Heart right ventricle (tissue), 16 donors: ENCODE data around the gene SLC6A7. TPM values are rescaled to one million over a fixed set of nuclear protein-coding genes. Genes with fewer than 3 reads are reported as not detected.

ENCODE experiments used
- ATAC-seq, 8 donors: fragments of 200-7000 bp; cut with Tn5 transposase; one replicate each; pipeline ENCODE4 v1.9.1; 2020; ENCODE audit warnings: mild to moderate bottlenecking in 8 of 8, moderate library complexity in 8 of 8, moderate number of reproducible peaks in 1 of 8
- DNase-seq, 2 donors: peaks; one replicate each; pipeline ENCODE4 v3.0.0-alpha.2; 2020
- H3K27ac ChIP-seq, 10 donors: fragments of 200-600 bp; sonication (generic) in 2 of 10; one replicate each; pipeline versions ENCODE4 v1.5.0 to v1.8.0; 2020 to 2022; ENCODE audit warnings: mild to moderate bottlenecking in 3 of 10
- H3K27me3 ChIP-seq, 7 donors: fragments of 200-600 bp; one replicate each; pipeline ENCODE4 v1.8.0; 2021 to 2022; ENCODE audit warnings: mild to moderate bottlenecking in 2 of 7
- H3K36me3 ChIP-seq, 9 donors: fragments of 200-600 bp; sonication (generic) in 1 of 9; one replicate each; pipeline versions ENCODE4 v1.5.0 to v1.8.0; 2020 to 2022; ENCODE audit warnings: mild to moderate bottlenecking in 2 of 9
- H3K4me1 ChIP-seq, 9 donors: fragments of 200-600 bp; sonication (generic) in 1 of 9; one replicate each; pipeline versions ENCODE4 v1.5.0 to v1.8.0; 2020 to 2022; ENCODE audit warnings: mild to moderate bottlenecking in 4 of 9
- H3K4me3 ChIP-seq, 10 donors: fragments of 200-600 bp; sonication (generic) in 2 of 10; one replicate each; pipeline versions ENCODE4 v1.5.0 to v1.8.0; 2020 to 2022; ENCODE audit warnings: mild to moderate bottlenecking in 7 of 10, moderate library complexity in 2 of 10
- H3K9me3 ChIP-seq, 11 donors: fragments of 200-600 bp in 10 of 11; sonication (generic) in 2 of 11; one replicate each; pipeline versions ENCODE4 v1.5.0 to v1.8.0; 2013 to 2022; ENCODE audit warnings: mild to moderate bottlenecking in 2 of 11, control low read depth in 1 of 11, moderate library complexity in 1 of 11
- CTCF ChIP-seq, 9 donors: fragments of 200-600 bp; sonication (generic) in 2 of 9; IDR thresholded peaks; one replicate each; pipeline versions ENCODE4 v1.5.0 to v1.8.0; 2021 to 2022; ENCODE audit warnings: antibody characterized with exemption in 9 of 9, mild to moderate bottlenecking in 5 of 9, moderate library complexity in 1 of 9
- WGBS, 2 donors: extraction: QIAGEN DNeasy Blood & Tissue Kit; methylation state at CpG; one replicate each; pipeline ENCODE4 v1.1.7; 2013; ENCODE audit warnings: inconsistent platforms in 1 of 2; 5-methylcytosine and 5-hydroxymethylcytosine counted together
- intact Hi-C, 10 donors: fragments of 100-400 bp; cut with DNase I; formaldehyde crosslinking; loops; one replicate each; pipeline versions ENCODE4 v1.11.1 to v1.14.2; 2022
- polyA plus RNA-seq, 2 donors: library from polyadenylated mRNA; stranded (reverse); fragments of 200-250 nt; gene quantifications; one replicate each; pipeline ENCODE4 v1.2.3, GENCODE V29; 2013
- total RNA-seq, 10 donors: library from RNA; stranded (reverse); fragmentation: NEBNext Ultra II Directional in 3 of 10; extraction: Animal tissue kit (Norgen Biotek cat#: 25700) in 3 of 10; gene quantifications; one replicate each; pipeline versions ENCODE4 v1.2.1 to v1.2.4, GENCODE V29; 2021 to 2023
- donor health status: Arrhythmogenic right ventricular cardiomyopathy.
- donor health status: ischemic (EF 13 %, LVEDD 7.1; RV severe dilation, severe dysfunction).
- donor health status: healthy with polysubstance abuse.
- donor health status: DM: no; HTN: yes; CAD: no.
- donor health status: DM: no; HTN: no; CAD: no.
- donor health status: ischemic (EF 25% LVEDD 6.9; RV normal size, moderate dysfunction).
- donor health status: ischemic (EF 25% LVEDD 5.7; RV mildly dilated, moderate dysfunction).
- donor health status: healthy.
- donor health status: DM: yes; HTN: yes; CAD: no.
- donor health status: Ischemic cardiomyopathy.
- donor health status: ischemic (EF 35%, LVEDD 5.7; RV mildly dilated, moderate dysfunction).
- donor health status: nonischemic (EF 11% LVEDD 7.7; RV severe dilation, severe dysfunction).
- donor health status: DM: yes; HTN: yes; CAD: no.
- donor health status: PGD.
- donor health status: ischemic (EF 29% LVEDD 5.4; RV normal size, mild dysfunction).
- donor health status: nonischemic (EF 23%, LVEDD 6.1; RV moderate dilation, normal function).

The SLC6A7 gene
- total and polyA plus RNA-seq, 12 donors: not detected

DNA sequence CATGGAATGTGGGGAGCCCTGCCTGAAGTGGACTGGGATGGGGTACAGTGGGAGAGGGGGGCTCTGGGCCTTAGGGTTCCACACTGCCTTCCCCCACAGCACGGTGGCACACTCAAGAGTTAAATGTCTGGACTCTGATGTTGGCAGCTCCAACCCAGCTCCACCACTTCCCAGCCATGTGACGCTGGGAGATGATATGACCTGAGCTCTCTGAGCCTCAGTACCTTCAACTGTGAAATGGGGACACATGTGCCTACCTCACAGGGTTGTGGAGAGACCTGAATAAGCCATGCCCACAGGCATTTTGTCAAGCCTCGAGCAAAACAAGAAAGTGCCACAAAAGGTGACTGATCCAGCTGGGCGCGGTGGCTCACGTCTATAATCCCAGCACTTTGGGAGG lies 30.8 kb upstream of the SLC6A7 start:
- TF ChIP-seq CTCF (IDR thresholded peaks at IDR 0.05): no peak
- ATAC-seq (no peak), DNase-seq (no peak)
- WGBS, 2 donors: 77 to 83% methylated on average over 6 of the region's 6 CpGs
- intact Hi-C loops: no loop called here
- Histone ChIP-seq H3K4me3 (peak overlapping the region in 2 of 10 donors; percentile 14 to 32), H3K27ac (peak overlapping the region; percentile 41 to 92 (median 85)), H3K27me3 (peaks cover 0 to 12% (median 0%) of the 10 kb centered on the region in 7 donors), H3K4me1 (peaks cover 9 to 86% (median 63%) of the 10 kb centered on the region in 9 donors), H3K36me3 (no peaks in the 10 kb centered on the region), H3K9me3 (no peaks in the 10 kb centered on the region)

- DNase-seq (peak; percentile 73 to 74), ATAC-seq (peak; percentile 14 to 45 (median 34))
- 33 to 45% methylated on average over 9 of the region's 9 CpGs for WGBS, 2 donors
- H3K4me3 ChIP-seq: no peak overlapping the region
- peak overlapping the region; percentile 41 to 92 (median 85) for H3K27ac ChIP-seq
- no peaks in the 10 kb centered on the region for H3K36me3 ChIP-seq
- peaks cover 0 to 12% (median 0%) of the 10 kb centered on the region in 7 donors for H3K27me3 ChIP-seq
- intact Hi-C loops: loop anchor here in 5 of 10 donors (2.0 to 10.0 kb wide), 5 partner anchors 21 to 275 kb away; no protein-coding TSS in a partner anchor
- peaks cover 16 to 94% (median 70%) of the 10 kb centered on the region in 9 donors for H3K4me1 ChIP-seq
- no peaks in the 10 kb centered on the region for H3K9me3 ChIP-seq
- TF ChIP-seq CTCF (IDR thresholded peaks at IDR 0.05): no peak
These were observed 30.1 kb upstream of the SLC6A7 start for GRCh38 chr5:150159741-150160179.

GRCh38 chr5:150160448-150161081 lies 29.3 kb upstream of the SLC6A7 start:
- intact Hi-C loops: loop anchor here in 9 of 10 donors (1.0 to 10.0 kb wide), 7 partner anchors 20 to 276 kb away; no protein-coding TSS in a partner anchor
- ATAC-seq (no peak), DNase-seq (no peak)
- Histone ChIP-seq H3K36me3 (no peaks in the 10 kb centered on the region), H3K9me3 (no peaks in the 10 kb centered on the region), H3K27ac (peak overlapping the region; percentile 41 to 92 (median 85)), H3K4me3 (no peak overlapping the region), H3K4me1 (peaks cover 16 to 98% (median 77%) of the 10 kb centered on the region in 9 donors), H3K27me3 (peaks cover 0 to 11% (median 0%) of the 10 kb centered on the region in 7 donors)
- no peak for TF ChIP-seq CTCF (IDR thresholded peaks at IDR 0.05)
- 67 to 70% methylated on average over 5 of the region's 5 CpGs for WGBS, 2 donors

- H3K9me3 ChIP-seq: no peaks in the 10 kb centered on the region
- H3K27me3 ChIP-seq: peaks cover 0 to 12% (median 4%) of the 10 kb centered on the region in 7 donors
- no peaks in the 10 kb centered on the region for H3K36me3 ChIP-seq
- DNase-seq: peak; percentile 85 to 91
- intact Hi-C loops: loop anchor here (1.0 to 10.0 kb wide), 7 partner anchors 19 to 275 kb away; no protein-coding TSS in a partner anchor
- H3K4me3 ChIP-seq: no peak overlapping the region
- H3K27ac ChIP-seq: peak overlapping the region in 9 of 10 donors; percentile 73 to 92 (median 86)
- TF ChIP-seq CTCF (IDR thresholded peaks at IDR 0.05): peak; percentile 75 to 95 (median 90)
- peaks cover 16 to 89% (median 67%) of the 10 kb centered on the region in 9 donors for H3K4me1 ChIP-seq
- ATAC-seq: peak; percentile 24 to 66 (median 55)
- 44 to 45% methylated on average over 14 of the region's 14 CpGs for WGBS, 2 donors
These were observed 28.4 kb upstream of the SLC6A7 start for GRCh38 chr5:150161242-150162141.
